H1 (cell line): ENCODE data around the gene PHLDB3. TPM values are rescaled to one million over a fixed set of nuclear protein-coding genes. Genes with fewer than 3 reads are reported as not detected.
A peak's percentile ranks its signal among the peaks of the same experiment; 100 is the strongest.

Experiments used
- CTCF ChIA-PET: fragments of 300-600 bp; sonication (Branson Sonifier 250); formaldehyde crosslinking; loops from one replicate; lab custom pipeline; 2021; ENCODE audit not compliant: partially characterized antibody; lab: Charles Lee
- POLR2A ChIA-PET: fragments of 300-600 bp; sonication (Branson Sonifier 250); formaldehyde crosslinking; loops from one replicate; lab custom pipeline; 2021; ENCODE audit warnings: inconsistent platforms; ENCODE audit not compliant: partially characterized antibody; lab: Charles Lee
- DNase-seq, 2 experiments: peaks; one replicate each; pipeline versions ENCODE4 v3.0.0 to v3.0.0-alpha.2; 2010 to 2022; ENCODE audit warnings: low spot score in 2 of 2, low read depth in 1 of 2, mixed read lengths in 1 of 2
- FAIRE-seq: peaks from 2 replicates; lab custom pipeline; 2011; peaks lifted over from hg19 to GRCh38; lab: Jason Lieb, UNC
- H2AFZ ChIP-seq: 2 replicates; pipeline ENCODE4 v1.8.1; 2012; ENCODE audit warnings: low read length, inconsistent platforms
- H2AK5ac ChIP-seq: 2 replicates; pipeline ENCODE4 v1.6.1; 2013; ENCODE audit warnings: low read depth, low read length
- H2BK120ac ChIP-seq: replicated peaks from 2 replicates; pipeline ENCODE3; 2013; ENCODE audit warnings: low read depth, low read length, inconsistent platforms
- H2BK12ac ChIP-seq: 2 replicates; pipeline ENCODE4 v1.6.1; 2013; ENCODE audit warnings: low read depth, low read length
- H2BK15ac ChIP-seq: 2 replicates; pipeline ENCODE4 v1.6.1; 2013; ENCODE audit warnings: low read length
- H2BK20ac ChIP-seq: 2 replicates; pipeline ENCODE4 v1.6.1; 2013; ENCODE audit warnings: low read length
- H2BK5ac ChIP-seq: 2 replicates; pipeline ENCODE4 v1.6.1; 2013; ENCODE audit warnings: low read depth, low read length
- H3K14ac ChIP-seq: 2 replicates; pipeline ENCODE4 v1.6.1; 2013; ENCODE audit warnings: inconsistent platforms; ENCODE audit not compliant: insufficient read length
- H3K18ac ChIP-seq: 2 replicates; pipeline ENCODE4 v1.6.1; 2013; ENCODE audit warnings: low read length; ENCODE audit errors: extremely low read depth
- H3K23ac ChIP-seq: 2 replicates; pipeline ENCODE4 v1.6.1; 2013; ENCODE audit warnings: inconsistent platforms; ENCODE audit not compliant: insufficient read length
- H3K23me2 ChIP-seq: 2 replicates; pipeline ENCODE4 v1.6.1; 2013; ENCODE audit warnings: low read depth, low read length
- H3K27ac ChIP-seq: 2 replicates; pipeline ENCODE4 v1.6.1; 2011; ENCODE audit warnings: low read depth, low read length, inconsistent platforms
- H3K27me3 ChIP-seq, 4 experiments: replicated peaks in 1 of 4; 1 replicate in 1 of 4; 2 replicates in 3 of 4; pipeline versions ENCODE4 v1.6.1 to v1.8.1; 2011 to 2013; ENCODE audit warnings: low read length in 3 of 4, mild to moderate bottlenecking in 3 of 4, inconsistent platforms in 2 of 4, mixed read lengths in 2 of 4, moderate library complexity in 1 of 4; ENCODE audit not compliant: control insufficient read depth in 3 of 4, insufficient read depth in 3 of 4; ENCODE audit errors: extremely low read depth in 1 of 4
- H3K36me3 ChIP-seq, 4 experiments: 2 replicates each; pipeline versions ENCODE4 v1.6.1 to v1.8.1; 2011 to 2013; ENCODE audit warnings: mild to moderate bottlenecking in 4 of 4, low read length in 3 of 4, moderate library complexity in 2 of 4, control low read depth in 1 of 4, inconsistent platforms in 1 of 4; ENCODE audit not compliant: insufficient read depth in 4 of 4, control insufficient read depth in 2 of 4
- H3K4ac ChIP-seq: replicated peaks from 2 replicates; pipeline ENCODE3; 2013; ENCODE audit warnings: low read length, low read depth, mixed read lengths, inconsistent platforms; ENCODE audit not compliant: insufficient read length
- H3K4me1 ChIP-seq, 4 experiments: replicated peaks in 1 of 4; 1 replicate in 1 of 4; 2 replicates in 3 of 4; pipeline versions ENCODE4 v1.6.1 to v1.8.1; 2011 to 2013; ENCODE audit warnings: low read length in 3 of 4, inconsistent platforms in 2 of 4, mixed read lengths in 1 of 4; ENCODE audit not compliant: insufficient read depth in 4 of 4, control insufficient read depth in 3 of 4
- H3K4me2 ChIP-seq, 2 experiments: 2 replicates each; pipeline versions ENCODE4 v1.6.1 to v1.8.1; 2011 to 2013; ENCODE audit warnings: low read depth in 2 of 2, low read length in 2 of 2, control low read depth in 1 of 2, inconsistent platforms in 1 of 2, mild to moderate bottlenecking in 1 of 2; ENCODE audit not compliant: insufficient read depth in 1 of 2
- H3K4me3 ChIP-seq, 4 experiments: fragments of 200-600, 300-600 bp in 1 of 4; sonication (generic), shearing (Covaris generic), sonication (Bioruptor Twin) in 1 of 4; 2 replicates each; pipeline versions ENCODE4 v1.5.1 to v1.8.1; 2011 to 2016; ENCODE audit warnings: low read length in 4 of 4, low read depth in 3 of 4, control low read depth in 2 of 4, inconsistent platforms in 2 of 4, mild to moderate bottlenecking in 2 of 4, mixed read lengths in 1 of 4, moderate library complexity in 1 of 4; ENCODE audit not compliant: insufficient read depth in 2 of 4; ENCODE audit errors: extremely low read depth in 1 of 4
- H3K56ac ChIP-seq: replicated peaks from 2 replicates; pipeline ENCODE3; 2013; ENCODE audit warnings: low read depth, mild to moderate bottlenecking, mixed read lengths, low read length, inconsistent platforms; ENCODE audit not compliant: insufficient read length
- H3K79me1 ChIP-seq: 2 replicates; pipeline ENCODE4 v1.6.1; 2013; ENCODE audit warnings: low read depth, low read length, control low read depth
- H3K79me2 ChIP-seq, 2 experiments: 2 replicates each; pipeline versions ENCODE4 v1.6.1 to v1.8.1; 2012 to 2013; ENCODE audit warnings: low read length in 2 of 2, mild to moderate bottlenecking in 2 of 2, inconsistent platforms in 1 of 2; ENCODE audit not compliant: insufficient read depth in 2 of 2, control insufficient read depth in 1 of 2
- H3K9ac ChIP-seq, 4 experiments: replicated peaks in 1 of 4; 1 replicate in 1 of 4; 2 replicates in 3 of 4; pipeline versions ENCODE4 v1.6.1 to v1.8.1; 2011 to 2013; ENCODE audit warnings: low read depth in 3 of 4, low read length in 3 of 4, control low read depth in 2 of 4, mild to moderate bottlenecking in 2 of 4, moderate library complexity in 2 of 4, inconsistent platforms in 1 of 4; ENCODE audit errors: extremely low read depth in 1 of 4
- H3K9me3 ChIP-seq, 2 experiments: 2 replicates each; pipeline versions ENCODE4 v1.6.1 to v1.8.1; 2012 to 2013; ENCODE audit warnings: mild to moderate bottlenecking in 2 of 2, moderate library complexity in 2 of 2, control low read depth in 1 of 2, inconsistent platforms in 1 of 2, low read depth in 1 of 2, low read length in 1 of 2, mixed read lengths in 1 of 2; ENCODE audit not compliant: insufficient read depth in 2 of 2
- H4K20me1 ChIP-seq, 2 experiments: replicated peaks in 1 of 2; 2 replicates each; pipeline versions ENCODE3 to v1.8.1; 2011 to 2013; ENCODE audit warnings: inconsistent platforms in 2 of 2, low read length in 2 of 2, mild to moderate bottlenecking in 1 of 2; ENCODE audit not compliant: insufficient read depth in 2 of 2, control insufficient read depth in 1 of 2
- H4K5ac ChIP-seq: 2 replicates; pipeline ENCODE4 v1.6.1; 2013; ENCODE audit warnings: low read length, low read depth, mixed read lengths, inconsistent platforms; ENCODE audit not compliant: insufficient read length
- H4K8ac ChIP-seq: 2 replicates; pipeline ENCODE4 v1.8.0; 2013; ENCODE audit warnings: mild to moderate bottlenecking, moderate library complexity, low read length, inconsistent platforms; ENCODE audit not compliant: insufficient read depth; ENCODE audit errors: extremely low read depth
- H4K91ac ChIP-seq: replicated peaks from 2 replicates; pipeline ENCODE3; 2013; ENCODE audit warnings: low read length, mixed read lengths, inconsistent platforms; ENCODE audit not compliant: insufficient read length
- FOSL1 ChIP-seq: IDR thresholded peaks from 2 replicates; pipeline ENCODE4 v1.6.1; 2011; ENCODE audit warnings: mild to moderate bottlenecking, low read depth, low read length, moderate library complexity; ENCODE audit not compliant: insufficient read depth
- RAD21 ChIP-seq, 2 experiments: IDR thresholded peaks in 1 of 2; conservative IDR thresholded peaks in 1 of 2; 2 replicates each; pipeline ENCODE4 v1.6.1; 2011; ENCODE audit warnings: low read depth in 2 of 2, low read length in 2 of 2, improper control_type of control experiment in 1 of 2, inconsistent platforms in 1 of 2, mild to moderate bottlenecking in 1 of 2, moderate library complexity in 1 of 2
- SP1 ChIP-seq: IDR thresholded peaks from 2 replicates; pipeline ENCODE4 v1.6.1; 2011; ENCODE audit warnings: low read depth, low read length
- TCF12 ChIP-seq: IDR thresholded peaks from 2 replicates; pipeline ENCODE4 v1.6.1; 2011; ENCODE audit warnings: low read depth, mild to moderate bottlenecking, low read length
- WGBS, 2 experiments: shearing (Covaris generic) in 1 of 2; methylation state at CpG; one replicate each; pipeline versions ENCODE4 v1.1.6 to v1.1.7; 2013 to 2015; ENCODE audit warnings: low lambda C conversion rate in 2 of 2, mixed read lengths in 2 of 2, inconsistent platforms in 1 of 2, low coverage in 1 of 2, missing lambda C conversion rate in 1 of 2; ENCODE audit not compliant: insufficient replicate concordance in 2 of 2, insufficient coverage in 1 of 2, insufficient read length in 1 of 2; ENCODE audit errors: extremely low coverage in 1 of 2, missing lambda C conversion rate in 1 of 2; 5-methylcytosine and 5-hydroxymethylcytosine counted together
- polyA plus RNA-seq, 7 experiments: library from polyadenylated mRNA; depleted of rRNA in 3 of 7; stranded (reverse) in 5 of 7; unstranded in 2 of 7; fragments of >200 nt in 5 of 7; fragments of 200-250 nt in 2 of 7; gene quantifications; 1 replicate in 5 of 7; 2 replicates in 1 of 7; 4 replicates in 1 of 7; pipeline versions ENCODE4 v1.2.1 to v1.2.3, GENCODE V29; 2011 to 2013; ENCODE audit warnings: missing spikeins in 2 of 7, mixed read lengths in 2 of 7
- total RNA-seq: library from RNA; stranded (reverse); fragmentation: NEBNext Ultra II Directional; extraction: Animal tissue kit (Norgen Biotek cat#: 25700); gene quantifications from 2 replicates; pipeline ENCODE4 v1.2.1, GENCODE V29; 2021
- TF ChIP-seq, protein P1 (sequence below), 3 experiments: IDR thresholded peaks; 1 replicate in 2 of 3; 2 replicates in 1 of 3; pipeline versions ENCODE4 v1.5.1 to v1.6.1; 2011; ENCODE audit warnings: low read length in 3 of 3, mild to moderate bottlenecking in 3 of 3, inconsistent platforms in 2 of 3, low read depth in 1 of 3, moderate library complexity in 1 of 3; ENCODE audit not compliant: insufficient read depth in 1 of 3; ENCODE audit errors: control extremely low read depth in 1 of 3

Gene PHLDB3
- total and polyA plus RNA-seq, 2 of the 8 experiments (the other 6 are each of a cell fraction or from before 2014, with no cell fraction given): 4.0 to 8.5 TPM

DNA sequence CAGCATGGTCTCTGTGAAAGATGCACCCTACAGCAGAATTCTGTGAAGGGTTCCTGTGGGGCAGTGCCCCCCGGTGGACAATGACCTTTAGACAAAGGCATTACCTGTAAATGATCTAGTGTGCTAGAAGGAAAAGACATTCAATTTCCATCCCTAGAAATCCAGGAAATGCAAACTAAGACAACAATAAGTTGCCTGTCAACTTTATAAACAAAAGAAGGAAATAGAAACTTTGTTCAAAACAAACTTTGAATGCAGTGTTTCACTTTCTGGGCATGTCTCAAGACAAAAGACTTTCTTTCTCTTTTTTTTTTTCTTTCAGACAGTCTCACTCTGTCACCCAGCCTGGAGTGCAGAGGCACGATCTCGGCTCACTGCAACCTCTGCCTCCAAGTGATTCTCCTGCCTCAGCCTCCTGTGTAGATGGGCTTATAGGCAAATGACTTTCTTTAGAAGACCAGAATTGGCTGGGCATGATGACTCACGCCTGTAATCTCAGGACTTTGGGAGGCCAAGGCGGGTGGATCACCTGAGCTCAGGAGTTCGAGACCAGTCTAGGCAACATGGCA, 74.3 kb downstream of the PHLDB3 start:
- Histone ChIP-seq H3K79me1 (no peaks in the 10 kb centered on the region), H2BK12ac (no peak overlapping the region), H4K91ac (no peak overlapping the region), H3K4me3 (no peak overlapping the region), H3K56ac (no peak overlapping the region), H3K4me1 (no peaks in the 10 kb centered on the region; a peak in 1 of 7 replicates), H2AK5ac (no peak overlapping the region), H3K79me2 (no peaks in the 10 kb centered on the region), H2BK15ac (no peak overlapping the region), H2BK20ac (no peak overlapping the region), H3K23ac (no peak overlapping the region), H3K14ac (no peak overlapping the region), H2BK5ac (no peak overlapping the region), H4K8ac (no peak overlapping the region), H3K18ac (no peak overlapping the region), H3K9ac (no peak overlapping the region), H3K9me3 (no peaks in the 10 kb centered on the region), H3K27ac (no peak overlapping the region), H4K20me1 (no peaks in the 10 kb centered on the region), H4K5ac (no peak overlapping the region), H3K27me3 (no peaks in the 10 kb centered on the region), H2AFZ (no peak overlapping the region), H3K36me3 (no peaks in the 10 kb centered on the region), H2BK120ac (no peak overlapping the region), H3K4me2 (no peak overlapping the region), H3K23me2 (no peaks in the 10 kb centered on the region), H3K4ac (no peak overlapping the region)
- no peak for DNase-seq
- 82% methylated on average over 6 of the region's 6 CpGs; no CpG with 5 or more reads in 1 of the 2 experiments for WGBS, 2 experiments
- peak; percentile 60 for FAIRE-seq
- ChIA-PET CTCF (interaction anchor here (4.9 to 5.3 kb wide), 2 partner anchors 9 to 89 kb away, joined by 35 to 49 read pairs; no protein-coding TSS in a partner anchor), POLR2A (no interaction called here)
- TF ChIP-seq SP1 (no peak), RAD21 (IDR thresholded peaks at IDR 0.05 in 1 of 2, conservative IDR thresholded peaks at IDR 0.05 in 1 of 2; ENCODE audit: low read depth in 2 of 2, low read length in 2 of 2) (peak; percentile 64 to 71), TCF12 (no peak), FOSL1 (no peak)
- TF ChIP-seq, protein P1, sequence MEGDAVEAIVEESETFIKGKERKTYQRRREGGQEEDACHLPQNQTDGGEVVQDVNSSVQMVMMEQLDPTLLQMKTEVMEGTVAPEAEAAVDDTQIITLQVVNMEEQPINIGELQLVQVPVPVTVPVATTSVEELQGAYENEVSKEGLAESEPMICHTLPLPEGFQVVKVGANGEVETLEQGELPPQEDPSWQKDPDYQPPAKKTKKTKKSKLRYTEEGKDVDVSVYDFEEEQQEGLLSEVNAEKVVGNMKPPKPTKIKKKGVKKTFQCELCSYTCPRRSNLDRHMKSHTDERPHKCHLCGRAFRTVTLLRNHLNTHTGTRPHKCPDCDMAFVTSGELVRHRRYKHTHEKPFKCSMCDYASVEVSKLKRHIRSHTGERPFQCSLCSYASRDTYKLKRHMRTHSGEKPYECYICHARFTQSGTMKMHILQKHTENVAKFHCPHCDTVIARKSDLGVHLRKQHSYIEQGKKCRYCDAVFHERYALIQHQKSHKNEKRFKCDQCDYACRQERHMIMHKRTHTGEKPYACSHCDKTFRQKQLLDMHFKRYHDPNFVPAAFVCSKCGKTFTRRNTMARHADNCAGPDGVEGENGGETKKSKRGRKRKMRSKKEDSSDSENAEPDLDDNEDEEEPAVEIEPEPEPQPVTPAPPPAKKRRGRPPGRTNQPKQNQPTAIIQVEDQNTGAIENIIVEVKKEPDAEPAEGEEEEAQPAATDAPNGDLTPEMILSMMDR (IDR thresholded peaks at IDR 0.05; ENCODE audit: control extremely low read depth in 1 of 3, insufficient read depth in 1 of 3, low read depth in 1 of 3, low read length in 3 of 3): peak; percentile 40 to 62 (median 50)
